ENCODE data around the gene TXNDC17.

GRCh38 chr17:6657633-6658287, 16.9 kb downstream of the TXNDC17 start:
- TF ChIP-seq ARID4B (CRISPR knock-in tag; IDR thresholded peaks at IDR 0.05; ENCODE audit: borderline replicate concordance) (no peak), CTCF (IDR thresholded peaks at IDR 0.05) (no peak), STAT6 (CRISPR knock-in tag; conservative IDR thresholded peaks at IDR 0.05; ENCODE audit: low read depth) (no peak), FOXK1 (CRISPR knock-in tag; IDR thresholded peaks at IDR 0.05) (no peak), MAX (CRISPR knock-in tag; IDR thresholded peaks at IDR 0.05) (peak; percentile 26; the same call in 1 of the 2 replicates), ZNF416 (CRISPR knock-in tag; IDR thresholded peaks at IDR 0.05) (no peak), ZSCAN18 (CRISPR knock-in tag; IDR thresholded peaks at IDR 0.05) (no peak), ZNF317 (CRISPR knock-in tag; IDR thresholded peaks at IDR 0.05; ENCODE audit: borderline replicate concordance, low read depth) (no peak), IRF2 (CRISPR knock-in tag; IDR thresholded peaks at IDR 0.05; ENCODE audit: borderline replicate concordance, low read depth) (no peak), ATF1 (CRISPR knock-in tag; IDR thresholded peaks at IDR 0.05) (no peak), RELA (CRISPR knock-in tag; IDR thresholded peaks at IDR 0.05; ENCODE audit: borderline replicate concordance) (no peak)
- TF ChIP-seq, protein P1, sequence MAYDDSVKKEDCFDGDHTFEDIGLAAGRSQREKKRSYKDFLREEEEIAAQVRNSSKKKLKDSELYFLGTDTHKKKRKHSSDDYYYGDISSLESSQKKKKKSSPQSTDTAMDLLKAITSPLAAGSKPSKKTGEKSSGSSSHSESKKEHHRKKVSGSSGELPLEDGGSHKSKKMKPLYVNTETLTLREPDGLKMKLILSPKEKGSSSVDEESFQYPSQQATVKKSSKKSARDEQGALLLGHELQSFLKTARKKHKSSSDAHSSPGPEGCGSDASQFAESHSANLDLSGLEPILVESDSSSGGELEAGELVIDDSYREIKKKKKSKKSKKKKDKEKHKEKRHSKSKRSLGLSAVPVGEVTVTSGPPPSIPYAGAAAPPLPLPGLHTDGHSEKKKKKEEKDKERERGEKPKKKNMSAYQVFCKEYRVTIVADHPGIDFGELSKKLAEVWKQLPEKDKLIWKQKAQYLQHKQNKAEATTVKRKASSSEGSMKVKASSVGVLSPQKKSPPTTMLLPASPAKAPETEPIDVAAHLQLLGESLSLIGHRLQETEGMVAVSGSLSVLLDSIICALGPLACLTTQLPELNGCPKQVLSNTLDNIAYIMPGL (CRISPR knock-in tag; IDR thresholded peaks at IDR 0.05): no peak
